Spleen (tissue), 11 donors: ENCODE data around the gene CABLES2. TPM values are rescaled to one million over a fixed set of nuclear protein-coding genes. Genes with fewer than 3 reads are reported as not detected.
"Not testable (repeated sequence)": the region's sequence is repeated elsewhere in the genome, so short reads cannot be mapped to it uniquely, and the experiment has no call there.

Experiments
- DNase-seq: peaks from one replicate; pipeline ENCODE4 v3.0.0-alpha.2; 2020
- H3K27ac ChIP-seq, 8 donors: fragments of 200-600 bp; sonication (generic) in 7 of 8; 1 replicate in 4 of 8; 2 replicates in 4 of 8; pipeline versions ENCODE4 v1.5.0 to v1.8.0; 2016 to 2021; ENCODE audit warnings: inconsistent platforms in 4 of 8, mild to moderate bottlenecking in 4 of 8, moderate library complexity in 1 of 8
- H3K27me3 ChIP-seq, 7 donors: fragments of 200-600 bp; sonication (generic) in 6 of 7; replicated peaks in 1 of 7; 1 replicate in 4 of 7; 2 replicates in 3 of 7; pipeline versions ENCODE4 v1.5.0 to v1.8.0; 2016 to 2021; ENCODE audit warnings: inconsistent platforms in 3 of 7, mild to moderate bottlenecking in 1 of 7
- H3K36me3 ChIP-seq, 6 donors: fragments of 200-600 bp; sonication (generic) in 5 of 6; 1 replicate in 4 of 6; 2 replicates in 2 of 6; pipeline versions ENCODE4 v1.5.0 to v1.8.0; 2016 to 2021; ENCODE audit warnings: inconsistent platforms in 2 of 6
- H3K4me1 ChIP-seq, 6 donors: fragments of 200-600 bp; sonication (generic) in 5 of 6; 1 replicate in 3 of 6; 2 replicates in 3 of 6; pipeline versions ENCODE4 v1.5.0 to v1.8.0; 2016 to 2021; ENCODE audit warnings: inconsistent platforms in 3 of 6
- H3K4me3 ChIP-seq, 8 donors: fragments of 200-600 bp; sonication (generic) in 7 of 8; 1 replicate in 4 of 8; 2 replicates in 4 of 8; pipeline versions ENCODE4 v1.5.0 to v1.8.0; 2016 to 2021; ENCODE audit warnings: inconsistent platforms in 4 of 8, mild to moderate bottlenecking in 4 of 8, moderate library complexity in 2 of 8
- H3K9me3 ChIP-seq, 8 donors: fragments of 200-600 bp; sonication (generic) in 7 of 8; 1 replicate in 4 of 8; 2 replicates in 4 of 8; pipeline versions ENCODE4 v1.5.0 to v1.8.0; 2016 to 2021; ENCODE audit warnings: inconsistent platforms in 4 of 8
- CTCF ChIP-seq, 11 experiments: fragments of 200-600 bp in 7 of 11; fragments of 450-650 bp in 4 of 11; sonication (generic) in 4 of 11; IDR thresholded peaks in 8 of 11; conservative IDR thresholded peaks in 3 of 11; 1 replicate in 7 of 11; 2 replicates in 4 of 11; pipeline versions ENCODE4 v1.4.0 to v1.8.0; 2016 to 2021; ENCODE audit warnings: antibody characterized with exemption in 11 of 11, inconsistent platforms in 4 of 11, mild to moderate bottlenecking in 1 of 11
- POLR2A ChIP-seq, 3 donors: fragments of 450-650 bp; IDR thresholded peaks; one replicate each; pipeline ENCODE4 v1.5.1; 2017; ENCODE audit warnings: antibody characterized with exemption in 3 of 3, mild to moderate bottlenecking in 1 of 3
- POLR2AphosphoS5 ChIP-seq, 3 donors: sonication (generic); formaldehyde crosslinking; IDR thresholded peaks; one replicate each; pipeline ENCODE4 v1.5.1; 2017; ENCODE audit warnings: antibody characterized with exemption in 3 of 3
- WGBS, 5 donors: extraction: QIAGEN DNeasy Blood & Tissue Kit in 3 of 5; methylation state at CpG; one replicate each; pipeline versions ENCODE4 v1.1.5 to v1.1.7; 2013 to 2018; 5-methylcytosine and 5-hydroxymethylcytosine counted together
- intact Hi-C: fragments of 100-400 bp; cut with DNase I; formaldehyde crosslinking; loops from one replicate; pipeline ENCODE4 v1.15.0; 2023; ENCODE audit warnings: low total_unique reads
- polyA plus RNA-seq, 3 donors: library from polyadenylated mRNA; stranded (reverse); fragments of 200-250 nt; gene quantifications; one replicate each; pipeline ENCODE4 v1.2.1, GENCODE V29; 2013
- total RNA-seq, 7 donors: library from RNA; depleted of rRNA in 3 of 7; stranded (reverse); fragments of >200 nt in 3 of 7; fragmentation: NEBNext Ultra II Directional in 4 of 7; extraction: Animal tissue kit (Norgen Biotek cat#: 25700) in 4 of 7; gene quantifications; one replicate each; pipeline versions ENCODE4 v1.1.0 to v1.2.1, GENCODE V29; 2016 to 2021
- donor health status: healthy with polysubstance abuse.
- donor health status: DM: no; HTN: no; CAD: no; lungs with moderate emphysema.
- donor health status: DM: no; HTN: no; CAD: no.
- donor health status: Bipolar disorder and iron deficiency.
- donor health status: healthy.
- donor health status: DM: no; HTN: no; CAD: no.
- donor health status: DM: yes; HTN: yes; CAD: no.

The CABLES2 gene
- total and polyA plus RNA-seq, 10 donors = 2.0 to 5.9 (median 4.0) TPM

- no peaks in the 10 kb centered on the region for H3K36me3 ChIP-seq
- H3K4me3 ChIP-seq = no peak overlapping the region
- H3K4me1 ChIP-seq = no peaks in the 10 kb centered on the region
- TF ChIP-seq POLR2AphosphoS5 (IDR thresholded peaks at IDR 0.05) (no peak), POLR2A (IDR thresholded peaks at IDR 0.05) (no peak), CTCF (IDR thresholded peaks at IDR 0.05 in 8 of 11, conservative IDR thresholded peaks at IDR 0.05 in 3 of 11) (no peak)
- intact Hi-C loops = no loop called here
- 60 to 94% (median 83%) methylated on average over 2 to 10 of the region's 10 CpGs for WGBS, 5 donors
- no peaks in the 10 kb centered on the region for H3K9me3 ChIP-seq
- H3K27me3 ChIP-seq = peaks cover 0 to 82% (median 19%) of the 10 kb centered on the region in 7 donors
- no peak for DNase-seq
- no peak overlapping the region for H3K27ac ChIP-seq
These were observed 20.9 kb upstream of the CABLES2 start for GRCh38 chr20:62428002-62428372.

- H3K4me3 ChIP-seq = no peak within 1 kb of the TSS
- no peak for DNase-seq
- H3K27ac ChIP-seq = no peak within 1 kb of the TSS
- H3K27me3 ChIP-seq = peaks cover 0 to 81% (median 20%) of the 10 kb centered on the region in 7 donors
- WGBS, 5 donors = 73 to 80% (median 75%) methylated on average over 23 to 28 of the region's 28 CpGs
- H3K36me3 ChIP-seq = no peaks in the 10 kb centered on the region
- intact Hi-C loops = no loop called here
- no peaks in the 10 kb centered on the region for H3K4me1 ChIP-seq
- H3K9me3 ChIP-seq = no peaks in the 10 kb centered on the region
- TF ChIP-seq POLR2AphosphoS5 (IDR thresholded peaks at IDR 0.05) (no peak), CTCF (IDR thresholded peaks at IDR 0.05 in 8 of 11, conservative IDR thresholded peaks at IDR 0.05 in 3 of 11) (no peak), POLR2A (IDR thresholded peaks at IDR 0.05) (no peak)
These were observed 20.3 kb upstream of the CABLES2 start, which contains the start of gene RBBP8NL for GRCh38 chr20:62427172-62428001. Gene RBBP8NL, minus strand, starts transcription at chr20:62427539. Its CDS starts 7,892 bp downstream, at chr20:62419647.

GRCh38 chr20:62426699-62427131, 19.6 kb upstream of the CABLES2 start:
- DNase-seq = no peak
- Histone ChIP-seq H3K36me3 (no peaks in the 10 kb centered on the region), H3K9me3 (no peaks in the 10 kb centered on the region), H3K27ac (no peak overlapping the region), H3K4me1 (no peaks in the 10 kb centered on the region), H3K4me3 (no peak overlapping the region), H3K27me3 (peaks cover 0 to 74% (median 20%) of the 10 kb centered on the region in 7 donors)
- TF ChIP-seq POLR2AphosphoS5 (IDR thresholded peaks at IDR 0.05) (no peak), POLR2A (IDR thresholded peaks at IDR 0.05) (no peak)
- WGBS, 5 donors = 48 to 85% (median 63%) methylated on average over 12 to 22 of the region's 22 CpGs
- intact Hi-C loops = no loop called here

GRCh38 chr20:62426059-62426348, 18.9 kb upstream of the CABLES2 start:
- H3K27ac ChIP-seq, H3K4me3 ChIP-seq, H3K36me3 ChIP-seq, DNase-seq, H3K4me1 ChIP-seq, intact Hi-C loops, H3K9me3 ChIP-seq: not testable (repeated sequence)
- H3K27me3 ChIP-seq = peaks cover 0 to 74% (median 20%) of the 10 kb centered on the region in 7 donors
- 95 to 100% (median 98%) methylated on average over 4 of the region's 4 CpGs for WGBS, 5 donors

- H3K27ac ChIP-seq = no peak overlapping the region
- intact Hi-C loops = no loop called here
- H3K4me3 ChIP-seq = no peak overlapping the region
- TF ChIP-seq POLR2A (IDR thresholded peaks at IDR 0.05) = no peak
- no peak for TF ChIP-seq POLR2AphosphoS5 (IDR thresholded peaks at IDR 0.05)
- no peak for TF ChIP-seq CTCF (IDR thresholded peaks at IDR 0.05 in 8 of 11, conservative IDR thresholded peaks at IDR 0.05 in 3 of 11)
- H3K4me1 ChIP-seq = no peaks in the 10 kb centered on the region
- WGBS, 5 donors = 83 to 91% (median 89%) methylated on average over 18 to 21 of the region's 21 CpGs
- DNase-seq = no peak
- H3K27me3 ChIP-seq = peaks cover 0 to 71% (median 20%) of the 10 kb centered on the region in 7 donors
- no peaks in the 10 kb centered on the region for H3K36me3 ChIP-seq
- H3K9me3 ChIP-seq = no peaks in the 10 kb centered on the region
These were observed 18.4 kb upstream of the CABLES2 start for GRCh38 chr20:62425281-62426058.
